ENCODE measurements around the gene MAP1LC3B2.

The MAP1LC3B2 gene

DNA sequence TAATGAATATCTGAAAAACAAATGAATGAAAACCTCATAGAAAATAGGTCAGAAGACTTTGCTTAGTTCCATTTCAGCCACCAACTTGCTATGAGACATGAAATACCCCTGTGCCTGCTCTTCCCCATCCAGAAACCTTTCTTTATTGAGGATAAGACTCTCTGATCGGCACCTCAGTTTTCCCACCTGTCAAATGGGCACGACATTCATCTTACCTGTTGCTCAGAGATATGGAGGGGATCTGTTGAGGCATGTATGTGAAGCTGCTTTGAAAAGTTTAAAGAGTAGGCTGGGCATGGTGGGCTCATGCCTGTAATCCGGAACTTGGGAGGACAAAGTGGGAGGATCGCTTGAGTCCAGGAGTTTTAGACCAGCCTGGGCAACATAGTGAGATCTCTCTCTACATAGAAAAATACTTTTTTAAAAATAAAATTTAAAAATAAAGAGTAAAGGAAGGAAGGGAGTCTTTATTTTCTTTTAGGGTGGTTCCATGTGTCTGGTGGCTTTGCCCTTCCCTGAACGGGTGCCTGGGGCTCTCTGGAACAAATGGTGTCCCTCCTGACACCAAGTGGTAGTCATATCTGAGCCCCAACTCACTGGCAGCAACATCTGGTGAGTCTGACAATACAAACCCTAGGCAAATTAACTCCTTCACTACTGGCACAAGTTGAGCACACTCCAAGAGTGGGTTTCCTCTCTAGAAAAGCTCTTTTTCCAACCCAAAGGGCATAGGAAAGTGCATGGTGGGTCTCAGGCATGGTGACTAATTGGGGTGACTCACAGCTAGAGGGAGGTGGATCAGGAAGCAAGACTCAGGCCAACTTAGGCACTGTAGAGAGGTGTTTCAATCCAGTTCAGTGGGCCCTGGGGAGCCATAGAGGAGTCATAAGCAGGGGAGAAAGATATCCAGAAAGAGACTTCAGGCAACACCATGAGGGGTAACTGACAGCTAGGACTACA, 42.1 kb downstream of the MAP1LC3B2 start:
- Mint-ChIP-seq H3K27me3 (ENCODE audit: low read depth) (no peaks in the 10 kb centered on the region), H3K36me3 (ENCODE audit: low read depth) (no peaks in the 10 kb centered on the region), H3K4me3 (peak overlapping the region in 1 of 3 experiments; percentile 46), H3K9me3 (no peaks in the 10 kb centered on the region), H3K4me1 (peaks cover 68% of the 10 kb centered on the region), H3K27ac (peak overlapping the region; percentile 15 to 78 (median 59))
- TF ChIP-seq, protein P1, sequence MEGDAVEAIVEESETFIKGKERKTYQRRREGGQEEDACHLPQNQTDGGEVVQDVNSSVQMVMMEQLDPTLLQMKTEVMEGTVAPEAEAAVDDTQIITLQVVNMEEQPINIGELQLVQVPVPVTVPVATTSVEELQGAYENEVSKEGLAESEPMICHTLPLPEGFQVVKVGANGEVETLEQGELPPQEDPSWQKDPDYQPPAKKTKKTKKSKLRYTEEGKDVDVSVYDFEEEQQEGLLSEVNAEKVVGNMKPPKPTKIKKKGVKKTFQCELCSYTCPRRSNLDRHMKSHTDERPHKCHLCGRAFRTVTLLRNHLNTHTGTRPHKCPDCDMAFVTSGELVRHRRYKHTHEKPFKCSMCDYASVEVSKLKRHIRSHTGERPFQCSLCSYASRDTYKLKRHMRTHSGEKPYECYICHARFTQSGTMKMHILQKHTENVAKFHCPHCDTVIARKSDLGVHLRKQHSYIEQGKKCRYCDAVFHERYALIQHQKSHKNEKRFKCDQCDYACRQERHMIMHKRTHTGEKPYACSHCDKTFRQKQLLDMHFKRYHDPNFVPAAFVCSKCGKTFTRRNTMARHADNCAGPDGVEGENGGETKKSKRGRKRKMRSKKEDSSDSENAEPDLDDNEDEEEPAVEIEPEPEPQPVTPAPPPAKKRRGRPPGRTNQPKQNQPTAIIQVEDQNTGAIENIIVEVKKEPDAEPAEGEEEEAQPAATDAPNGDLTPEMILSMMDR (IDR thresholded peaks at IDR 0.05; ENCODE audit: unreplicated experiment in 3 of 3), result no peak

DNA sequence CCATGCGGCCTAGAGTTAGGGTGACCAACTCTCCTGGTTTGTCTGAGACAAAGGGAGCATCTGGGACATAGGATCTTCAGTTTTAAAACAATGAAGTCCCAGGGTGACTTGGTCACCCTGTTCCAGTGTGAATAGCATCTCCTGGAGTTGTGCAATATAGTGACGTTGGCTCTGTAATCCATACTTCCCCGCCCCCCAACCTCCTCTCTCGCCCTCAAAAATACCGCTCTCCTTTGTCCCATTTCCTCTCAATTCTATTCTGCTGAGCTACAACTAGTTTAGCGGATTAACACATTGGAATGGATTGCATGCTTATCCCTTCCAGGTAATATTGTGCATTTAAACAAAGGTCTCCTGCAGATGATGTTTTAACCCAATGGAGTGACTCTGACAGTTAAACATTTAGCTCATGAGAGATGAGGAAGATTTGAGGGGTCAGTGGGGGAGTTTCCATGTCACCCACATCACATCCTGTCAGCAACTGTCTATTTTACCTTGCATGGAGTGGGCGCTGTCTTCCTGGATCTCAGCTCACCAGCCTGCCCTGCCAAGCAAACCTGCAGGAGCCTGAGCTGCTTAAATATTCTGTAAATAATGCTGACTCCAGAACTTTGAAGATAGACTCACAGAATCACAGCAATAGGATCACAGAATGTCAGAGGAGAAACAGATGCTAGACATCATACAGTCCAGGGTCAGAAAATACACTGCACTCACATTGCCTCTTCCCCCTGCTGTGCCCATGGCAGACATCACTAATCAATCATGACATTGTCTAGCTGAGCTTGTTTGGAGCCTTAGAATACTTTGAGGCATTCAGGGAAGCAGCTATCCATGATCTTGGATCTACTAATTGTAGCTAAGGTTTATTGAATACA, 43.0 kb downstream of the MAP1LC3B2 start:
- H3K27me3 Mint-ChIP-seq (ENCODE audit: low read depth), result no peaks in the 10 kb centered on the region
- H3K36me3 Mint-ChIP-seq (ENCODE audit: low read depth), result no peaks in the 10 kb centered on the region
- peak overlapping the region in 1 of 3 experiments; percentile 17 for H3K4me3 Mint-ChIP-seq
- H3K9me3 Mint-ChIP-seq, result no peaks in the 10 kb centered on the region
- H3K27ac Mint-ChIP-seq, result peak overlapping the region; percentile 78 to 88 (median 82)
- TF ChIP-seq, protein P1 (IDR thresholded peaks at IDR 0.05; ENCODE audit: unreplicated experiment in 3 of 3), result no peak
- peaks cover 70% of the 10 kb centered on the region for H3K4me1 Mint-ChIP-seq

DNA sequence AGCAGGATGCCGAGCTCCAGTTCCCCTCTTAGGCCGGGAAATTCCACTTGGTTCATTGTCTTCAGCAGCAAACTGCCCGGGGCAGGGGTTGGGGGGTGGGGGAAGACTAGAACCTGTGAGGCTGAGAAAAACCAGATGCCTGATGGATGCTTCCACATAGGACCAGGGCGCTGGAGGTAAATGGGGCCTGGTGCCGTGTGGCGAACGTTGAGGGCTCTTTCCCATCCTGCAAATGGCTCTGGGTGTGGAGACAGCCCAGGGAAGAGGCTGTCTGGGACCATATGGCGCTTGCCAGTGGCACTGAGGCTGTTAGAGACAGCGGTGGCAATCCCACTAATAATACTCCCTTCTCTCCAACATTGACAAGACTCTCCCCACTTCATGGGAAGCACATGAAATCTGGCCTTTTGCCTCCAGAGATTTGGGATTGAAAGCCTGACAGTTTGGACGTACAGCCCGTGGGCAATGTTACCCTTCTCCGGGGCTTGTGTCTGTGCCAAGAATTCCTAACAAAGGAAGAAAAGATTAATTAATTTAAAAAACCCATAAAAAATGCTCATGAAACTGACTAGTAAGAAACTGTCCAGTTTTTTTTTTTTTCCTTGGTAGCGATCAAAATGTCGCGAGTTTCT, 44.5 kb downstream of the MAP1LC3B2 start:
- H3K36me3 Mint-ChIP-seq (ENCODE audit: low read depth), result no peaks in the 10 kb centered on the region
- peaks cover 60% of the 10 kb centered on the region for H3K4me1 Mint-ChIP-seq
- peak overlapping the region; percentile 29 to 85 (median 31) for H3K27ac Mint-ChIP-seq
- no peaks in the 10 kb centered on the region for H3K27me3 Mint-ChIP-seq (ENCODE audit: low read depth)
- H3K9me3 Mint-ChIP-seq, result peaks cover 3% of the 10 kb centered on the region
- TF ChIP-seq, protein P1 (IDR thresholded peaks at IDR 0.05; ENCODE audit: unreplicated experiment in 3 of 3), result no peak
- H3K4me3 Mint-ChIP-seq, result peak overlapping the region in 1 of 3 experiments; percentile 43

DNA sequence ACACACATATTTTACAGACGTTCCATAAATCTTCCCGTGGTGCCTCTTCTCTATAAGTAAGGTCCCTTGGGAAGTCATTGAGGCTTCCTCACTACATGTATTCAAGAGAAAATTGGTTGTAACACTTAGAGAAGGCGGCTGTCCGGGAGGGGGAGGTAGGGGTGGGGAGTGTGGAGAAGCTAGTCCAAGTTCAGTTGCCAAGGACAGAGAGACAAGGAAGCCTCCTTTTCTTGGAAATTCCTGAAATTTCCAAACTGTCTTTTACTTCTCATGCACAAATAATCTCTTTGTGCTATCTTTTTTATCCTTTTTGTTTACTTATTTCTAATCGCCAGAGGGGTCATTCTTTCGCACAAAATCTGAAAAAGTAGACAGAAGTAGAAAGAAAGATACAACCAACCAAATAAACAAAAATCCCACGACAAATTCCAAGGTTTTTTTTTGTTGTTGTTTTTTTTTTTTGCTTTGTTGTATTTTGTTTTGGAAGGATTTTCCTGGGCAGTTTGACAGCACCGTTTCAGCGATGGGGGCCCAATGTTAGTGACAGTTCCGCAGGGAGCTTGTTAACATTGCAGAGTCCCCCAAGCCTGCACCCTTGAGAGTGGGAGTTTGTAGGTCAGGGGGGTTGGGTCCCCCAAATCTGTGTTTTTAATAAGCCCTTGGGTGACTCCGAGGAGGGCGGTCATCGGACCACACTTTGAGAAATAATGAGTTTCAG, 45.2 kb downstream of the MAP1LC3B2 start:
- H3K9me3 Mint-ChIP-seq, result peaks cover 3% of the 10 kb centered on the region
- peaks cover 60% of the 10 kb centered on the region for H3K4me1 Mint-ChIP-seq
- TF ChIP-seq, protein P1 (IDR thresholded peaks at IDR 0.05; ENCODE audit: unreplicated experiment in 3 of 3), result no peak
- H3K27ac Mint-ChIP-seq, result peak overlapping the region; percentile 29 to 85 (median 31)
- H3K36me3 Mint-ChIP-seq (ENCODE audit: low read depth), result no peaks in the 10 kb centered on the region
- H3K4me3 Mint-ChIP-seq, result peak overlapping the region in 1 of 3 experiments; percentile 27
- H3K27me3 Mint-ChIP-seq (ENCODE audit: low read depth), result peaks cover 4% of the 10 kb centered on the region

DNA sequence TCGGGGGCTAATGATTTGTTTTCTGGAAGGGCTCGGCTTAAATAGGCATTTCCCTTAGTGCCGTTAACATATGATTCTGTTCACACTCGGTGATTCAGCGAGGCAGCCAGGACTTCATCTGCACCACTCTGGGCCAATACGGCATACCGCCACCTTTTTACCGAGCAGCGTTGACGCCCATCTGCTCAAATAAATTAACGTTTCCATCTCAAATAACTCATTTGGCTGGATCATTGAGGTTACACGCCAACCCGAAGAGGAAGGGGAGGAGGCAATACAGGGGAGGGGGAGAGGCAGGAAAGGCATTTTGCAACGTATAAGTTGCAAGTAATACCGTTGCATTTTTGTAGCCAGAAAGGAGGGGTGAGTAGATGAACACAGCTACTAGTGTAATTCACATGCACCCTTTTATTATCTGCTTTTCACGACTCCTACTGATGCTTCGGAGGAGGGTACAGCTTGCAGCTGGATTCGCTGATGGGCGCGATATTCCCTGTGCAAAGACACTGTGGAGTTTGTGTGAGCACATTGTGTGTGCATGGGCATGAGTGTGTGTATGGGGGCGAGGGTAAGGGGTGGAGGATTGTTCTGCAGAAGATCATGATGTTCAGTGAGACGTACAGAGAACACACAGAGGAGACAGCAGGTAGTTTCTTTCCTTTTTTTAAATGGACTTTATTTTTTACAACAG, 45.9 kb downstream of the MAP1LC3B2 start:
- no peaks in the 10 kb centered on the region for H3K36me3 Mint-ChIP-seq (ENCODE audit: low read depth)
- peaks cover 55% of the 10 kb centered on the region for H3K4me1 Mint-ChIP-seq
- H3K4me3 Mint-ChIP-seq, result peak overlapping the region in 2 of 3 experiments; percentile 14 to 34
- TF ChIP-seq, protein P1 (IDR thresholded peaks at IDR 0.05; ENCODE audit: unreplicated experiment in 3 of 3), result no peak
- H3K27me3 Mint-ChIP-seq (ENCODE audit: low read depth), result peaks cover 4% of the 10 kb centered on the region
- peaks cover 3% of the 10 kb centered on the region for H3K9me3 Mint-ChIP-seq
- peak overlapping the region; percentile 23 to 31 (median 29) for H3K27ac Mint-ChIP-seq
